ENCODE measurements around the gene SMIM10.

The SMIM10 gene

DNA sequence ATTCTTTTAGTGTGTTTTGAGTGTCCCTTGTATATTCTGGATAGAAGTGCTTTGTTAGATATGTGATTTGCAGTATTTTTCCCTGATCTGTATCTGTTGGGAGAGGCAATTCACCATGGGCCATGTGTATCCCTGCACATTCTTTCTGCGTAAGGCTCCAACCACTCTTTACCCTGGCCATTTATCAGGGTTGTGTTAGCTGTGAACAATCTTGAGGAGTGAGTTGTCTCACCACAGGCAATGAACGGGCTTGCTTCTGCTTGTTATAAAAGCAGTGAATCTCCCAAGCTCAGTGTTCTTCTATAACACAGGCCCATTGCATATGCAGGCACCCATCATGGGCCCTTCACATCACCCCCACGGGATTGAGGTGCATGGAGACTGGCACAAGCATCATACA is 18.9 kb upstream of the SMIM10 start:
- no peak for TF ChIP-seq CTCF (IDR thresholded peaks at IDR 0.05; ENCODE audit: borderline replicate concordance, insufficient read depth, low read depth, low read length)
- no peak overlapping the region for H3K4me3 ChIP-seq (ENCODE audit: low read depth, low read length)

DNA sequence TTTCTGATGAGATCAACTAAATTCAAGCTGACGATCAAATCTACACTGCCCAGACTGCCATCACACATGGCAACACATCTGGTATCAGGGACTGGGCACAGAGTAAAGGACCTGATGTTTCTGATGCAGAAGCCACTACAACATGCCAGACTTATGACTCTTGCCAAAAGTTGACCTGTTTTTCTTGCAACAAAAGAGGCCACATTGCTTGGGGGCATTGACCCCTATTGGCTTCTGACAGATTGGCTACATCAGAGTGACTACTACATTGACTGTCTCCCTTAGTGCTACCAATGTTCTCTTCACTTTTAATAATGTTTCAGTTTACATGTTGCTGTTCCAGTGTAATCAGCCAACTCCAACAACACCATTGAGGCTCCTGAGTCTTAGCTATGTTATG is 15.3 kb upstream of the SMIM10 start:
- TF ChIP-seq CTCF (IDR thresholded peaks at IDR 0.05; ENCODE audit: borderline replicate concordance, insufficient read depth, low read depth, low read length) = no peak
- no peak overlapping the region for H3K4me3 ChIP-seq (ENCODE audit: low read depth, low read length)

- no peak for TF ChIP-seq CTCF (IDR thresholded peaks at IDR 0.05; ENCODE audit: borderline replicate concordance, insufficient read depth, low read depth, low read length)
- no peak overlapping the region for H3K4me3 ChIP-seq (ENCODE audit: low read depth, low read length)
Observed at GRCh38 chrX:134981910-134982309, 8.9 kb upstream of the SMIM10 start.

- no peak overlapping the region for H3K4me3 ChIP-seq (ENCODE audit: low read depth, low read length)
- TF ChIP-seq CTCF (IDR thresholded peaks at IDR 0.05; ENCODE audit: borderline replicate concordance, insufficient read depth, low read depth, low read length) = no peak
Observed at GRCh38 chrX:134982748-134983147, 8.0 kb upstream of the SMIM10 start.

DNA sequence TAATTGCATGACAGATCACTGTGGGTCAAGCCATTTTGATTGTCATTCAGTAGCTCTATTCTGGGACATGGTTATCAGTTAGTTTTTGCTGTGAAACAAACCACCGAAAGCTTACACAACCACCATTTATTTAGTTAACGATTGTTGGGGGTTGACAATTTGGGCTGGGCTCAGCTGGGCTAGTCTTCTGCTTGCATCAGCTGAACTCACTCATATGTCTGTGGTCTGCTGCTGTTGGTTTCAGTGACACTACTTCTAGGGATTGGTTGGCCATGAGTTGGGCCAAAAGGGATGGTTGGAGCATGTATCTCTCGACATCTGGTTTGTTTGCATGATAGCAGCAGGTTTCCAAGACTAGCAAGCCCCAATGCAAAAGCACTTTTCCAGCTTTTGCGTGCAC is 5.3 kb upstream of the SMIM10 start:
- H3K4me3 ChIP-seq (ENCODE audit: low read depth, low read length) = no peak overlapping the region
- no peak for TF ChIP-seq CTCF (IDR thresholded peaks at IDR 0.05; ENCODE audit: borderline replicate concordance, insufficient read depth, low read depth, low read length)

- H3K4me3 ChIP-seq (ENCODE audit: low read depth, low read length) = no peak overlapping the region
Observed at GRCh38 chrX:134990475-134990800, 353 bp upstream of the SMIM10 start.

GRCh38 chrX:134997646-134998045 is 6.9 kb downstream of the SMIM10 start:
- TF ChIP-seq CTCF (IDR thresholded peaks at IDR 0.05; ENCODE audit: borderline replicate concordance, insufficient read depth, low read depth, low read length) = no peak
- H3K4me3 ChIP-seq (ENCODE audit: low read depth, low read length) = no peak overlapping the region

More at GRCh38 chrX:134990475-134990800, 353 bp upstream of the SMIM10 start:
- no peak for TF ChIP-seq CTCF (IDR thresholded peaks at IDR 0.05; ENCODE audit: borderline replicate concordance, insufficient read depth, low read depth, low read length)
